ENCODE data around the gene DCANP1.
"Not testable (repeated sequence)": the region's sequence is repeated elsewhere in the genome, so short reads cannot be mapped to it uniquely, and the experiment has no call there.

Gene DCANP1

GRCh38 chr5:135447298-135447929 lies at the start of gene DCANP1:
DCANP1 (minus strand) TSS chr5:135447348; CDS start chr5:135447108, 240 bp downstream.
- no peak for DNase-seq

DNA sequence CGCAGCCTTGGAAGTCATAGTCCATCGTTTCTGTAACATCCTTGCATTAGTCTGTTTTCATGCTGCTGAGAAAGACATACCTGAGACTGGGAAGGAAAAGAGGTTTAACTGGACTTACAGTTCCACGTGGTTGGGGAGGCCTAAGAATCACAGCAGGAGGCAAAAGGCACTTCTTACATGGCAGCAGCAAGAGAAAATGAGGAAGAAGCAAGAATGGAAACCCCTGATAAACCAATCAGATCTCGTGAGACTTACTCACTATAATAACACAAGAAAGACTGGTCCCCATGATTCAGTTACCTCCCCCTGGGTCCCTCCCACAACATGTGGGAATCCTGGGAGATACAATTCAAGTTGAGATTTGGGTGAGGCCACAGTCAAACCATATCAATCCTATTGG lies 48.4 kb upstream of the DCANP1 start:
- DNase-seq: not testable (repeated sequence)

DNA sequence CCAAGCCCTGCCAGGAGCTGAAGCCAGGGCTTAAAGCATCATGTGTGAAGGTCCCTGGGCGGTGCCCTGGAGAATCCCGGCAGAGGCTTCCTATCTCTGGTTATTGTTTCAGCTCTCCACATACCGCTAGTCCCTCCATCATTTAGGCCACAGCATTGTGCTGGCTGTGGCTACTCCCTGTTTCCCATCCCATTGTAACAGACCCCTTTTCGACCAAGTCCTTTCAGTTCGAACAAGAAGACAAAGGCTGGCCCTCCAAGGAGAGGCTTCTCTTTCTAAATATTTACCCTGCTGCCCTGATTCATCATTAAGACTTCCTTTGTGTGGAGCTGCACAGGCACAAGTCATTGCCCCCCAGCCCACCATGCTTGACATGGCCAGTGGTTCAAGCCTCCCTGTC lies 47.0 kb upstream of the DCANP1 start:
- no peak for DNase-seq

DNA sequence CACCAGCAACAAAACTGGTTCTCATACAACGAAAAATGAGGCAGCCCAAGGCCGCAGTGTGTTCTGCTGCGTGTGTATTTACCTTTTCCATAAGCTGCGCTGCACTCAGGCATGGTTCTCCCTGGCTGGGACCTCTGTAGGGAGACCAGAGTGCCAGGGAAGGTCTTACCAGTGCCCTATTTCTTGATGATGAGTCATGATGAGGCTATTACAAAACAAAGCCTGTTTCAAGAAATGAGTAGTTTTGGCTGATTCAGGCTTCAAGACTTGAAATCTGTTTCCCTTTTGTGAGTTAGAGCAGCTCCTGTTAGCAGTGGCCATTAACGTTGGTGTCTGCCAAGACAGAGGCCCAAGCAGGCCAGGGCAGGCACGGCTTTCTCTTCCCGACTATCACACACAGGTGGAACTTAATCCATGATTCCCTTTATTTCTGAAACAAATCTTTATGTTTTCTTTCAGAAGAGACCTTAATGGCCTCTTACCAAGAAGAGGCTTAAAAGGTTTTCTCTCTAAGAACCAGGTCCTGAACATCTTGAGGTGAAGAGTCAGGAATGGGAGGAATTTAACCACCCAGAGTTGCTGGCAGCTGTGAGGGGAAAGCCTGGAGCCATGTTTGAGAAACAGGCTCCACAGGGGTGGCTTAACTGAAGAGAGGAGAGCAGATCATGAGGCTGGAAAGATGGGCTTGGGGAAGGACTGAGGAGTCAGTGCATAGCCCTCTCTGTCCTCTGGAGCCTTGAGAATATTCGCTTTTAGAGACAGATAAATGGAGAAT lies 46.4 kb upstream of the DCANP1 start:
- DNase-seq: no peak

- DNase-seq: no peak
Observed at GRCh38 chr5:135492319-135492626, 45.1 kb upstream of the DCANP1 start.

DNA sequence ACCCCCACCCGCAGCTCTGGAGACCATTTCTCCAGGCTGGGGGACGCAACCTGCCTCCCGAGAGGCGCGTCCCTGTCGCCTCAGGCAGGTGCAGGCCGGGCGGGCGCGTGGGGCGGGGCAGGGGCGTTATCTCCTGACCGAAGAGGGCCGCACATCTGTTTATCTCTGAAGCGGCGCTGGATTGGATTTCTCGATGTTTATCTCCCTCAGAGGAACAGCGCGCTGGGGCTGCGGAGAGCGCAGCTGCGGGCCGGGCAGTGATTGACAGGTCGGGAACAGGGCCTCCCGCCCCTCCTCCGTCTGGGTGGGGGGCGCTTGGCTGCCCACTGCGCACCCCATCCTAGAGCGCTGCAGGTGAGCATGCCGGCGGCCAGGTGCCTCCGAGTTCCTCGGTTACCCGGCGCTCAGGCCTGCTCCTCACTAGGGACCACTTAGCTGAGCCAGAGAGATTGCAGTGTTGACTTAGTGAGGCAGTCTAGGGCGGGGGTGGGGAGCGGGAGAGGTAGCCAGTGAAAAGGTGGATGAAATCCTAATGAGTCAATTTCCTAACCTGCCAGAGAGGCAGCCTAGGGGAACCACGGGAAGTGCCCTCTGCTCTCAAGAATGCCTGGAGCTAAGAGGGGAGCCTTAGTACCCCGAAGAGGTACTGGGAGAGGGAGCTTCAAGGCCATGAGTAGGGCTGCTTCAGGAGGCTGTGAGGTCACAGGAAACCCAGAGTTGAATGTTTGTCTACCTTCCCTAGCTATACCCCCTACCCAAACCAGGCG lies 44.6 kb upstream of the DCANP1 start:
- DNase-seq: no peak

- no peak for DNase-seq
Observed at GRCh38 chr5:135491038-135491551, 43.9 kb upstream of the DCANP1 start.

- no peak for DNase-seq
Observed at GRCh38 chr5:135490245-135491037, 43.3 kb upstream of the DCANP1 start.

- DNase-seq: no peak
Observed at GRCh38 chr5:135489466-135490244, 42.5 kb upstream of the DCANP1 start.

GRCh38 chr5:135488727-135489465 lies 41.7 kb upstream of the DCANP1 start:
- no peak for DNase-seq

GRCh38 chr5:135487839-135488514 lies 40.8 kb upstream of the DCANP1 start:
- no peak for DNase-seq

- no peak for DNase-seq
Observed at GRCh38 chr5:135487037-135487395, 39.9 kb upstream of the DCANP1 start.

GRCh38 chr5:135486131-135487036 lies 39.2 kb upstream of the DCANP1 start:
- no peak for DNase-seq

- DNase-seq: no peak
Observed at GRCh38 chr5:135484674-135485086, 37.5 kb upstream of the DCANP1 start.

- no peak for DNase-seq
Observed at GRCh38 chr5:135483254-135483653, 36.1 kb upstream of the DCANP1 start.

DNA sequence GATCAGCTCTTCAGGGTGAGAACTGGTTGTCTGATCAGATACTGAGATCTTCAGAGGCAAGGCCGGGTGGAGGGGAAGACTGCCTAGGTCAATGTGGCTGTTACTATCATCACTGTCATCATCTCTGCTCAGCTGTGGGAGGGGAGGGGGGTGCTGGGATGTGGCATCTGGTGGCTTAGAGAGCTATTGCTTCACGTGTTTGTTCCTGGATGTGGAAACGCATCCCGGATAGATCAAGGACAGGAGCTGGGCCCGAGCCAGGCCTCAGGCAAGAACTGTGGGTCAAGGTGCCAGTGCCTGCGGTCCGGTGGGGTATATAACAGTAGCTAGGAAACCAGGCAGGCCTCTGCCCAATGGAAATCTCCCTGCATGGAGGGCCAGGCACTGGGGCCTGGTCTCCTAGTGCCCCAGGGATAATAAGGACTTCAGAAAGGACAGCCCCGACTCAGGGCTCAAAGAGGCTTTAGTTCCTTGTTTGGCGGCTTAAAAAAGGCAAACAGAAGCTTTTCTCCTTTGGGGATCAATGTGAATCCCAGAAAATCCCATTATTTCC lies 35.3 kb upstream of the DCANP1 start:
- DNase-seq: no peak

- DNase-seq: no peak
Observed at GRCh38 chr5:135481909-135482311, 34.8 kb upstream of the DCANP1 start.

GRCh38 chr5:135481387-135481786 lies 34.2 kb upstream of the DCANP1 start:
- DNase-seq: no peak

DNA sequence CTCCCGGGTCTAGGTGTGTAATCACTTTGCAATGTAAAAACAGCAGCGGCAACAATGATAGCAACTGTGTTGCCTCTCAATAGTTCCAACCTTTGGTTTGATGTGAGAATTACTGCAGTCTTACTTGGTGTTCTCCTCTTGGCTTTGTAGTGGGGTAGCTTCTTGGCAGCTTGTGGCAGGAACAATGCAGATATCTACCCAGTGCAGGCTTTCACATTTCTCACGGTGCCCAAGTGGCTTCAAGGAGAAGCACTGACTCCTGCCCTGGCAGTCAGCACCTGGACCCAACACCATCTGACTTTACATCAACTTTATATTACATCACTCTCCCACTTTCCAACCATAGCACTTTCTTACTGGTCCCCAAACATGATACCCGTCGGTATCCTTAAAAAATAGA lies 33.4 kb upstream of the DCANP1 start:
- DNase-seq: no peak
